ENCODE results near the gene BCL2L13.

BCL2L13 gene, protein sequence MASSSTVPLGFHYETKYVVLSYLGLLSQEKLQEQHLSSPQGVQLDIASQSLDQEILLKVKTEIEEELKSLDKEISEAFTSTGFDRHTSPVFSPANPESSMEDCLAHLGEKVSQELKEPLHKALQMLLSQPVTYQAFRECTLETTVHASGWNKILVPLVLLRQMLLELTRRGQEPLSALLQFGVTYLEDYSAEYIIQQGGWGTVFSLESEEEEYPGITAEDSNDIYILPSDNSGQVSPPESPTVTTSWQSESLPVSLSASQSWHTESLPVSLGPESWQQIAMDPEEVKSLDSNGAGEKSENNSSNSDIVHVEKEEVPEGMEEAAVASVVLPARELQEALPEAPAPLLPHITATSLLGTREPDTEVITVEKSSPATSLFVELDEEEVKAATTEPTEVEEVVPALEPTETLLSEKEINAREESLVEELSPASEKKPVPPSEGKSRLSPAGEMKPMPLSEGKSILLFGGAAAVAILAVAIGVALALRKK

GRCh38 chr22:17638432-17639246 lies at the start of gene BCL2L13:
Gene BCL2L13, plus strand, starts transcription at chr22:17638757. Its CDS starts 16,955 bp downstream, at chr22:17655712.
- DNase-seq (ENCODE audit: low read depth in 2 of 2) = peak; percentile 83 to 87

- DNase-seq (ENCODE audit: low read depth in 2 of 2) = no peak
Observed at GRCh38 chr22:17589810-17590375, 48.7 kb upstream of the BCL2L13 start.

- DNase-seq (ENCODE audit: low read depth in 2 of 2) = no peak
Observed at GRCh38 chr22:17590586-17590985, 48.0 kb upstream of the BCL2L13 start.

DNA sequence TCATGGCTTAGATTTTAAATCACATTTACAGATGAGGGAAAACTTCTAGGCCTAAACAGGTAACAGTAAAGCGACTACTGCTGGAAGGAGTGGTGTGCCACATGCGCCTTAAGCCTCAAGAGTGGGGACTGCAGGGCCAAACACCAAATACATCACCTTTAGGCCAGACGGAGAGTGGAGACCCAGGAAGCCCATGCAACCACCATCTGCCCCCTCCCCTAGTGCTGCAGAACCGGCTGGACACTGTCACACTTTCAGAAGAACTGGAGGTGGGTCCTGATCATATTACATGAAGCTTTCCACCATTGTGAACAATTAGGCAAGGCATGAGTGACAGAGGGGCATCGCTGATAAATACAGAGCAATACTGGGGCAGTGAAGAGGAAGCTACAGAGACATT lies 46.4 kb upstream of the BCL2L13 start:
- DNase-seq (ENCODE audit: low read depth in 2 of 2) = no peak

- no peak for DNase-seq (ENCODE audit: low read depth in 2 of 2)
Observed at GRCh38 chr22:17596226-17596625, 42.3 kb upstream of the BCL2L13 start.

- DNase-seq (ENCODE audit: low read depth in 2 of 2) = no peak
Observed at GRCh38 chr22:17597217-17597616, 41.3 kb upstream of the BCL2L13 start.

GRCh38 chr22:17598318-17598717 lies 40.2 kb upstream of the BCL2L13 start:
- DNase-seq (ENCODE audit: low read depth in 2 of 2) = no peak

DNA sequence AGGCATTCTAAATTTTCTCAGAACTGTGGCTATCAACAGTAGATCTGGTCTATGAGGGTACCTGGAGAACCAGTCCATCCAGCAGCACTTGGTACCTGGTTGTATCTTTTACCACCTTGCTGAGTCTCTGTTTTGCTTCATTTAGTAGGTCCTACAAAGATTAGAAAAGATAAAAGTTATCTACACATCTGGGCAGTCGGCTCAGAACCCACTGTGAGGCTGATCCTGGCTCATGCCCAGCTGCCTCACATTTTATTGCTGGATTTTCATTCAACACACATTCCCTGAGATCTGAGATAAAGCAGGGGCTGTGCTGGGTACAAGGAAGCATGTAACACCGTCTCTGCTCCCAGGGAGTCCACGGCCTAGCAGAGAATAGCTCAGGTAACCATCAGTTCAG lies 37.5 kb upstream of the BCL2L13 start:
- no peak for DNase-seq (ENCODE audit: low read depth in 2 of 2)

GRCh38 chr22:17603668-17604067 lies 34.9 kb upstream of the BCL2L13 start:
- DNase-seq (ENCODE audit: low read depth in 2 of 2) = no peak

GRCh38 chr22:17606496-17606895 lies 32.1 kb upstream of the BCL2L13 start:
- no peak for DNase-seq (ENCODE audit: low read depth in 2 of 2)

- DNase-seq (ENCODE audit: low read depth in 2 of 2) = no peak
Observed at GRCh38 chr22:17607891-17608521, 30.6 kb upstream of the BCL2L13 start.

DNA sequence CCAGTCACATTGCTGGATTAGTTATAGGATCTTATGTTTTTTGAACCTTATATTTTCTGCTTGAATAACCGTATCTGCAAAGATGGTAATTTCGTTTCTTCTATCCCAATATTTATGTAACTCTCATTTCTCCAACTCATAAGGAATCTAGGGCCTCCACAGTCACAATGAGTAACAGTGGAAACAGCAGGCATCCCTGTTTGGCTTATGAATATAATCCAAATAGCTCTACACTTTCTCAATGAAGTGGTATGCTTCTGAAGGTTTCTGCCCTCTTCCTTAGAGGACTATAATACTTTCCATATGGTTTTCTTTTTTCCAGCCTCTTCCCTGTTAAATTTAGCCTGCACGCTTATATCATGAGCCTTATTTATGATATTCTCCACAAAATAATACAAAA lies 26.5 kb upstream of the BCL2L13 start:
- DNase-seq (ENCODE audit: low read depth in 2 of 2) = no peak

GRCh38 chr22:17613280-17613679 lies 25.3 kb upstream of the BCL2L13 start:
- DNase-seq (ENCODE audit: low read depth in 2 of 2) = no peak

DNA sequence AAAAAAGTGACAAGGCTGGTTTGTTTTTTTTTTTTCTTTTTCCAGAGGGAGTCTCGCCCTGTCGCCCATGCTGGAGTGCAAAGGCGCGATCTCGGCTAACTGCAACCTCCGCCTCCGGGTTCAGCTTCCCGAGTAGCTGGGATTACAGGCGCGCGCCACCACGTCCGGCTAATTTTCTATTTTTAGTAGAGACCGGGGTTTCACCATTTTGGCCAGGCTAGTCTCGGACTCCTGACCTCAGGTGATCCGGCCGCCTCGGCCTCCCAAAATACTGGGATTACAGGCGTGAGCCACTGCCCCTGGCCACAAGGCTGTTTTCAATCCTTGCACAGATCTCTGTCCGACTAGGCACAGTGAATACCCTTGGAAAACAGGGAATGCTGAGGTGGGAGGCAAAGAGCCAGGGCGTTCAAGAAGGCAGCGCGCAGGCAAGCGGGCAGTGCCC lies 10.6 kb upstream of the BCL2L13 start:
- no peak for DNase-seq (ENCODE audit: low read depth in 2 of 2)

- DNase-seq (ENCODE audit: low read depth in 2 of 2) = peak; percentile 87 to 91
Observed at GRCh38 chr22:17628406-17629172, 10.0 kb upstream of the BCL2L13 start, which contains the start of gene ATP6V1E1. Gene ATP6V1E1, minus strand, starts transcription at chr22:17628749. Its CDS starts 114 bp downstream, at chr22:17628635.

GRCh38 chr22:17629173-17629489 lies 9.4 kb upstream of the BCL2L13 start:
- DNase-seq (ENCODE audit: low read depth in 2 of 2) = no peak

DNA sequence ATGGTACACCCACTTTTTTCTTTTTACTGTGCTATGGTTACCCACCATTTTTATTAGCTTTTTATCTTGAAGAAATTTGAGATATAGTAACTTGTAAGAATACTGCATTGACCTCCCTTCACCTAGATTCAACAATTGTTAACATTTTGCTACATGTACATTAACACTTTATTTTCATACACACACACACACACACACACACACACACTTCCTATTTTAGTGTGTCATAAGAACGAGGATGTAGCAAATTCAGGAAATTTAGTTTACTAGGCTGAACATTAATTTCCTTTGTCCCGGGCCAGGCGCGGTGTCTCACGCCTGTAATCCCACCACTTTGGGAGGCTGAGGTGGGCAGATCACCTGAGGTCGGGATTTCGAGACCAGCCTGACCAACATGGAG lies 8.9 kb upstream of the BCL2L13 start:
- DNase-seq (ENCODE audit: low read depth in 2 of 2) = no peak

DNA sequence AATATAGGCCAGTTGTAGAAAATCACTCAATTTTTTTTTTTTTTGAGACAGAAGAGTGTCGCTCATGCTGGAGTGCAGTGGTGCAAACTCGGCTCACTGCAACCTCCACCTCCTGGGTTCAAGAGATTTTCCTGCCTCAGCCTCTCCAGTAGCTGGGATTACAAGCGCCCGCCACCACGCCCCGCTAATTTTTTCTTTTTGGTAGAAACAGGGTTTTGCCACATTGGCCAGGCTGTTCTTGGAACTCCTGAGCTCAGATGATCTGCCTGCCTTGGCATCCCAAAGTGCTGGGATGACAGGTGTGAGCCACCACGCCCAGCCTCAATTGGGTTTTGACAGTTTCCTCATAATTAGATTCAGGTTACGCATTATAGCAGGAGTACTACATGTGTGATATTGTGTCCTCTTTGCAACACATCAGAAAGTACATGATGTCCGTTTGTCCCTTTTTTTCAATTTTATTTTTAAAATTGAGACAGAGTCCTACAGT lies 7.4 kb upstream of the BCL2L13 start:
- no peak for DNase-seq (ENCODE audit: low read depth in 2 of 2)

GRCh38 chr22:17633217-17633997 lies 5.2 kb upstream of the BCL2L13 start:
- DNase-seq (ENCODE audit: low read depth in 2 of 2) = no peak

- DNase-seq (ENCODE audit: low read depth in 2 of 2) = no peak
Observed at GRCh38 chr22:17633998-17634323, 4.6 kb upstream of the BCL2L13 start.
